HepG2 (cell line): ENCODE results near the gene RAB36. TPM values are rescaled to one million over a fixed set of nuclear protein-coding genes. Genes with fewer than 3 reads are reported as not detected.

Experiments
- BATF2 ChIP-seq: sonication (generic); formaldehyde crosslinking; IDR thresholded peaks from 2 replicates; pipeline ENCODE4 v1.8.0; 2022; ENCODE audit warnings: mild to moderate bottlenecking, missing genetic modification reagents, moderate library complexity
- BORCS8-MEF2B ChIP-seq: sonication (generic); formaldehyde crosslinking; IDR thresholded peaks from 2 replicates; pipeline ENCODE4 v1.8.0; 2022; ENCODE audit warnings: mild to moderate bottlenecking, missing genetic modification reagents
- CEBPB ChIP-seq: IDR thresholded peaks from 2 replicates; pipeline ENCODE4 v1.6.1; 2011; ENCODE audit warnings: low read depth, low read length, improper control_type of control experiment, borderline replicate concordance
- CEBPZ ChIP-seq: IDR thresholded peaks from 2 replicates; pipeline ENCODE4 v1.6.1; 2012; ENCODE audit warnings: low read length, improper control_type of control experiment
- KAT7 ChIP-seq: IDR thresholded peaks from 2 replicates; pipeline ENCODE4 v1.6.1; 2018; ENCODE audit warnings: borderline replicate concordance, missing compliant biosample characterization
- KAT8 ChIP-seq: IDR thresholded peaks from 2 replicates; pipeline ENCODE4 v1.6.1; 2016; ENCODE audit warnings: missing genetic modification reagents, missing compliant biosample characterization
- KLF15 ChIP-seq: sonication (generic); formaldehyde crosslinking; IDR thresholded peaks from 2 replicates; pipeline ENCODE4 v1.8.1; 2023; ENCODE audit warnings: borderline replicate concordance, mild to moderate bottlenecking, inconsistent platforms, missing genetic modification reagents, mixed read lengths
- MEIS2 ChIP-seq: sonication (generic); formaldehyde crosslinking; IDR thresholded peaks from 2 replicates; pipeline ENCODE4 v1.9.0; 2021; ENCODE audit warnings: mild to moderate bottlenecking, missing genetic modification reagents
- PHF5A ChIP-seq: IDR thresholded peaks from one replicate; pipeline ENCODE4 v1.6.1; 2018; ENCODE audit warnings: low read depth, missing genetic modification reagents; ENCODE audit not compliant: unreplicated experiment
- RBM22 ChIP-seq: fragments of 200-400 bp; formaldehyde crosslinking; optimal IDR thresholded peaks from 2 replicates; pipeline ENCODE3; 2017; ENCODE audit warnings: mild to moderate bottlenecking, low read length, moderate library complexity
- ZFX ChIP-seq: sonication (generic); formaldehyde crosslinking; IDR thresholded peaks from 2 replicates; pipeline ENCODE4 v1.4.0; 2020; ENCODE audit warnings: mild to moderate bottlenecking, low read depth, missing genetic modification reagents, moderate library complexity
- ZNF101 ChIP-seq: sonication (generic); formaldehyde crosslinking; IDR thresholded peaks from 2 replicates; pipeline ENCODE4 v1.4.0; 2020; ENCODE audit warnings: mild to moderate bottlenecking, low read depth, missing genetic modification reagents, borderline replicate concordance
- ZNF180 ChIP-seq: sonication (generic); formaldehyde crosslinking; IDR thresholded peaks from 2 replicates; pipeline ENCODE4 v1.4.0; 2020; ENCODE audit warnings: low read depth, missing genetic modification reagents, borderline replicate concordance
- ZNF234 ChIP-seq: sonication (generic); formaldehyde crosslinking; conservative IDR thresholded peaks from 2 replicates; pipeline ENCODE4 v1.5.1; 2020; ENCODE audit warnings: mild to moderate bottlenecking, missing genetic modification reagents
- ZNF329 ChIP-seq: sonication (generic); formaldehyde crosslinking; IDR thresholded peaks from 2 replicates; pipeline ENCODE4 v1.9.0; 2021; ENCODE audit warnings: low read depth, mild to moderate bottlenecking, missing genetic modification reagents
- ZNF335 ChIP-seq: sonication (generic); formaldehyde crosslinking; IDR thresholded peaks from 2 replicates; pipeline ENCODE4 v1.4.0; 2020; ENCODE audit warnings: missing genetic modification reagents
- ZNF607 ChIP-seq: sonication (generic); formaldehyde crosslinking; IDR thresholded peaks from 2 replicates; pipeline ENCODE4 v1.5.1; 2020; ENCODE audit warnings: missing genetic modification reagents, mild to moderate bottlenecking, borderline replicate concordance
- ZNF83 ChIP-seq: sonication (generic); formaldehyde crosslinking; IDR thresholded peaks from 2 replicates; pipeline ENCODE4 v1.4.0; 2020; ENCODE audit warnings: missing genetic modification reagents, mild to moderate bottlenecking, borderline replicate concordance
- polyA plus RNA-seq, 8 experiments: library from polyadenylated mRNA; depleted of rRNA in 3 of 8; stranded (reverse) in 7 of 8; unstranded in 1 of 8; fragments of >200 nt; fragmentation: Illumina TruSeq in 4 of 8; extraction: Trizol in 4 of 8; gene quantifications; 2 replicates each; pipeline versions ENCODE4 v1.2.1 to v1.2.3, GENCODE V29; 2011 to 2016; ENCODE audit warnings: low read depth in 4 of 8, missing spikeins in 1 of 8, mixed read lengths in 1 of 8; ENCODE audit not compliant: insufficient read depth in 1 of 8
- total RNA-seq, 5 experiments: library from RNA; depleted of rRNA; stranded (reverse); fragments of >200 nt; fragmentation: Illumina TruSeq; extraction: Trizol; gene quantifications; 2 replicates each; pipeline ENCODE4 v1.2.3, GENCODE V29; 2016; ENCODE audit warnings: low read depth in 1 of 5
- TF ChIP-seq, protein P1 (sequence below): sonication (generic); formaldehyde crosslinking; IDR thresholded peaks from 2 replicates; pipeline ENCODE4 v1.5.1; 2020; ENCODE audit warnings: mild to moderate bottlenecking, missing genetic modification reagents, borderline replicate concordance

Gene RAB36
- total and polyA plus RNA-seq, 2 of the 13 experiments (the other 11 are each of a cell fraction or from before 2014, with no cell fraction given) = 0.24 to 0.86 TPM

- TF ChIP-seq CEBPZ (no peak), BATF2 (0 out of 2 replicates have a peak, but pooled peaks have one; percentile 51), RBM22 (no peak), MEIS2 (no peak), KAT8 (CRISPR knock-in tag) (no peak), KAT7 (CRISPR knock-in tag) (0 out of 2 replicates have a peak, but pooled peaks have one; percentile 48), ZNF83 (CRISPR knock-in tag) (0 out of 2 replicates have a peak, but pooled peaks have one; percentile 13), ZNF329 (CRISPR knock-in tag) (0 out of 2 replicates have a peak, but pooled peaks have one; percentile 19), ZNF234 (CRISPR knock-in tag) (no peak), PHF5A (CRISPR knock-in tag) (no peak), ZNF180 (CRISPR knock-in tag) (no peak), BORCS8-MEF2B (CRISPR knock-in tag) (peak; percentile 48; the same call in 1 of the 2 replicates), CEBPB (no peak), ZNF335 (CRISPR knock-in tag) (no peak), KLF15 (CRISPR knock-in tag) (no peak), ZNF101 (CRISPR knock-in tag) (no peak), ZNF607 (CRISPR knock-in tag) (0 out of 2 replicates have a peak, but pooled peaks have one; percentile 31), ZFX (CRISPR knock-in tag) (peak; percentile 3; the same call in 1 of the 2 replicates)
- TF ChIP-seq, protein P1, sequence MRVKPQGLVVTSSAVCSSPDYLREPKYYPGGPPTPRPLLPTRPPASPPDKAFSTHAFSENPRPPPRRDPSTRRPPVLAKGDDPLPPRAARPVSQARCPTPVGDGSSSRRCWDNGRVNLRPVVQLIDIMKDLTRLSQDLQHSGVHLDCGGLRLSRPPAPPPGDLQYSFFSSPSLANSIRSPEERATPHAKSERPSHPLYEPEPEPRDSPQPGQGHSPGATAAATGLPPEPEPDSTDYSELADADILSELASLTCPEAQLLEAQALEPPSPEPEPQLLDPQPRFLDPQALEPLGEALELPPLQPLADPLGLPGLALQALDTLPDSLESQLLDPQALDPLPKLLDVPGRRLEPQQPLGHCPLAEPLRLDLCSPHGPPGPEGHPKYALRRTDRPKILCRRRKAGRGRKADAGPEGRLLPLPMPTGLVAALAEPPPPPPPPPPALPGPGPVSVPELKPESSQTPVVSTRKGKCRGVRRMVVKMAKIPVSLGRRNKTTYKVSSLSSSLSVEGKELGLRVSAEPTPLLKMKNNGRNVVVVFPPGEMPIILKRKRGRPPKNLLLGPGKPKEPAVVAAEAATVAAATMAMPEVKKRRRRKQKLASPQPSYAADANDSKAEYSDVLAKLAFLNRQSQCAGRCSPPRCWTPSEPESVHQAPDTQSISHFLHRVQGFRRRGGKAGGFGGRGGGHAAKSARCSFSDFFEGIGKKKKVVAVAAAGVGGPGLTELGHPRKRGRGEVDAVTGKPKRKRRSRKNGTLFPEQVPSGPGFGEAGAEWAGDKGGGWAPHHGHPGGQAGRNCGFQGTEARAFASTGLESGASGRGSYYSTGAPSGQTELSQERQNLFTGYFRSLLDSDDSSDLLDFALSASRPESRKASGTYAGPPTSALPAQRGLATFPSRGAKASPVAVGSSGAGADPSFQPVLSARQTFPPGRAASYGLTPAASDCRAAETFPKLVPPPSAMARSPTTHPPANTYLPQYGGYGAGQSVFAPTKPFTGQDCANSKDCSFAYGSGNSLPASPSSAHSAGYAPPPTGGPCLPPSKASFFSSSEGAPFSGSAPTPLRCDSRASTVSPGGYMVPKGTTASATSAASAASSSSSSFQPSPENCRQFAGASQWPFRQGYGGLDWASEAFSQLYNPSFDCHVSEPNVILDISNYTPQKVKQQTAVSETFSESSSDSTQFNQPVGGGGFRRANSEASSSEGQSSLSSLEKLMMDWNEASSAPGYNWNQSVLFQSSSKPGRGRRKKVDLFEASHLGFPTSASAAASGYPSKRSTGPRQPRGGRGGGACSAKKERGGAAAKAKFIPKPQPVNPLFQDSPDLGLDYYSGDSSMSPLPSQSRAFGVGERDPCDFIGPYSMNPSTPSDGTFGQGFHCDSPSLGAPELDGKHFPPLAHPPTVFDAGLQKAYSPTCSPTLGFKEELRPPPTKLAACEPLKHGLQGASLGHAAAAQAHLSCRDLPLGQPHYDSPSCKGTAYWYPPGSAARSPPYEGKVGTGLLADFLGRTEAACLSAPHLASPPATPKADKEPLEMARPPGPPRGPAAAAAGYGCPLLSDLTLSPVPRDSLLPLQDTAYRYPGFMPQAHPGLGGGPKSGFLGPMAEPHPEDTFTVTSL (CRISPR knock-in tag) = no peak
These were observed 36.5 kb downstream of the RAB36 start (continued) for GRCh38 chr22:23181721-23182308.
